HG03103 (cell line): ENCODE measurements around the gene GRK4.
"Not testable (repeated sequence)": the region's sequence is repeated elsewhere in the genome, so short reads cannot be mapped to it uniquely, and the experiment has no call there.

Experiments
- ATAC-seq: cut with Tn5 transposase; IDR thresholded peaks from one replicate; pipeline ENCODE4 v1.9.1; 2021; ENCODE audit warnings: low read depth; ENCODE audit not compliant: unreplicated experiment

GRK4 gene

GRCh38 chr4:2940267-2941137, 22.9 kb upstream of the GRK4 start:
- ATAC-seq, result no peak

- no peak for ATAC-seq
Measured at GRCh38 chr4:2941138-2942036, 22.0 kb upstream of the GRK4 start.

- ATAC-seq, result no peak
Measured at GRCh38 chr4:2942037-2942531, 21.3 kb upstream of the GRK4 start.

GRCh38 chr4:2942532-2943363, 20.6 kb upstream of the GRK4 start:
- no peak for ATAC-seq

- ATAC-seq, result no peak
Measured at GRCh38 chr4:2943364-2944090, 19.8 kb upstream of the GRK4 start.

GRCh38 chr4:2944091-2944482, 19.3 kb upstream of the GRK4 start:
- ATAC-seq, result no peak

- ATAC-seq, result no peak
Measured at GRCh38 chr4:2944586-2945526, 18.5 kb upstream of the GRK4 start.

GRCh38 chr4:2945619-2946604, 17.5 kb upstream of the GRK4 start:
- ATAC-seq, result not testable (repeated sequence)

- ATAC-seq, result no peak
Measured at GRCh38 chr4:2946812-2947600, 16.4 kb upstream of the GRK4 start.

- no peak for ATAC-seq
Measured at GRCh38 chr4:2947926-2948325, 15.4 kb upstream of the GRK4 start.

- no peak for ATAC-seq
Measured at GRCh38 chr4:2948895-2949781, 14.2 kb upstream of the GRK4 start.

- ATAC-seq, result no peak
Measured at GRCh38 chr4:2949782-2950125, 13.6 kb upstream of the GRK4 start.

GRCh38 chr4:2950221-2950989, 13.0 kb upstream of the GRK4 start:
- ATAC-seq, result no peak

- no peak for ATAC-seq
Measured at GRCh38 chr4:2953496-2953895, 9.9 kb upstream of the GRK4 start.
